H9 (cell line): ENCODE results near the gene CCDC148. TPM values are rescaled to one million over a fixed set of nuclear protein-coding genes. Genes with fewer than 3 reads are reported as not detected.

ENCODE experiments used
- DNase-seq: peaks from one replicate; pipeline ENCODE4 v3.0.0-alpha.2; 2017
- H2AFZ ChIP-seq: one replicate; pipeline ENCODE4 v1.6.1; 2013; ENCODE audit warnings: mild to moderate bottlenecking, low read length, control low read depth, moderate library complexity
- H2AK5ac ChIP-seq: 2 replicates; pipeline ENCODE4 v1.6.1; 2013; ENCODE audit warnings: low read length, control low read depth, mixed read lengths; ENCODE audit not compliant: insufficient read length
- H2BK120ac ChIP-seq: one replicate; pipeline ENCODE4 v1.6.1; 2013; ENCODE audit warnings: low read depth, mild to moderate bottlenecking, low read length, control low read depth, inconsistent platforms; ENCODE audit not compliant: poor library complexity, severe bottlenecking
- H2BK12ac ChIP-seq: 2 replicates; pipeline ENCODE4 v1.6.1; 2013; ENCODE audit warnings: low read length, control low read depth, mixed read lengths, low read depth; ENCODE audit not compliant: insufficient read length
- H2BK15ac ChIP-seq: 2 replicates; pipeline ENCODE4 v1.6.1; 2013; ENCODE audit warnings: low read depth, low read length, control low read depth
- H2BK20ac ChIP-seq: one replicate; pipeline ENCODE4 v1.6.1; 2013; ENCODE audit warnings: low read depth, mild to moderate bottlenecking, low read length, control low read depth, inconsistent platforms; ENCODE audit not compliant: poor library complexity, severe bottlenecking
- H2BK5ac ChIP-seq: 2 replicates; pipeline ENCODE4 v1.6.1; 2013; ENCODE audit warnings: low read length, control low read depth, mixed read lengths; ENCODE audit not compliant: insufficient read length
- H3K14ac ChIP-seq: 2 replicates; pipeline ENCODE4 v1.6.1; 2013; ENCODE audit warnings: low read length, control low read depth; ENCODE audit not compliant: insufficient read depth
- H3K18ac ChIP-seq: 2 replicates; pipeline ENCODE4 v1.6.1; 2013; ENCODE audit warnings: low read depth, mild to moderate bottlenecking, mixed read lengths, low read length, control low read depth; ENCODE audit not compliant: insufficient read length
- H3K23ac ChIP-seq: 2 replicates; pipeline ENCODE4 v1.6.1; 2013; ENCODE audit warnings: low read length, control low read depth, mixed read lengths, low read depth; ENCODE audit not compliant: insufficient read length
- H3K23me2 ChIP-seq: 2 replicates; pipeline ENCODE4 v1.6.1; 2013; ENCODE audit warnings: low read depth, mild to moderate bottlenecking, mixed read lengths, low read length, control low read depth; ENCODE audit not compliant: insufficient read length, poor library complexity, severe bottlenecking
- H3K27ac ChIP-seq: 2 replicates; pipeline ENCODE4 v1.5.1; 2013; ENCODE audit warnings: low read length, control low read depth, mixed read lengths, low read depth; ENCODE audit not compliant: insufficient read length
- H3K27me3 ChIP-seq: 2 replicates; pipeline ENCODE4 v1.6.1; 2013; ENCODE audit warnings: low read length, control low read depth, inconsistent platforms; ENCODE audit not compliant: insufficient read depth
- H3K4ac ChIP-seq: 2 replicates; pipeline ENCODE4 v1.6.1; 2013; ENCODE audit warnings: low read depth, mild to moderate bottlenecking, control low read depth, inconsistent platforms, low read length, moderate library complexity
- H3K4me1 ChIP-seq: 2 replicates; pipeline ENCODE4 v1.6.1; 2013; ENCODE audit warnings: low read length, control low read depth, inconsistent platforms; ENCODE audit not compliant: insufficient read depth
- H3K4me2 ChIP-seq: 2 replicates; pipeline ENCODE4 v1.6.1; 2013; ENCODE audit warnings: low read length, control low read depth, mixed read lengths; ENCODE audit not compliant: insufficient read length, insufficient read depth
- H3K56ac ChIP-seq: 2 replicates; pipeline ENCODE4 v1.6.1; 2013; ENCODE audit warnings: low read depth, mild to moderate bottlenecking, mixed read lengths, low read length, control low read depth; ENCODE audit not compliant: insufficient read length
- H3K79me1 ChIP-seq: 2 replicates; pipeline ENCODE4 v1.6.1; 2013; ENCODE audit warnings: low read depth, mild to moderate bottlenecking, moderate library complexity, low read length, control low read depth, inconsistent platforms; ENCODE audit not compliant: insufficient read depth, poor library complexity, severe bottlenecking
- H3K79me2 ChIP-seq: 2 replicates; pipeline ENCODE4 v1.6.1; 2013; ENCODE audit warnings: low read length, control low read depth, inconsistent platforms; ENCODE audit not compliant: insufficient read depth
- H3K9ac ChIP-seq: 2 replicates; pipeline ENCODE4 v1.6.1; 2013; ENCODE audit warnings: low read length, control low read depth, mixed read lengths; ENCODE audit not compliant: insufficient read length; ENCODE audit errors: extremely low read depth
- H3K9me3 ChIP-seq: one replicate; pipeline ENCODE4 v1.6.1; 2013; ENCODE audit warnings: low read depth, low read length, inconsistent platforms; ENCODE audit not compliant: control insufficient read depth
- H3T11ph ChIP-seq: one replicate; pipeline ENCODE4 v1.6.1; 2013; ENCODE audit warnings: mild to moderate bottlenecking, low read length, control low read depth, inconsistent platforms
- H4K20me1 ChIP-seq: one replicate; pipeline ENCODE4 v1.6.1; 2013; ENCODE audit not compliant: control insufficient read depth, insufficient read length, insufficient read depth
- H4K5ac ChIP-seq: 2 replicates; pipeline ENCODE4 v1.6.1; 2013; ENCODE audit warnings: low read depth, mild to moderate bottlenecking, mixed read lengths, low read length, control low read depth; ENCODE audit not compliant: insufficient read length
- H4K8ac ChIP-seq: replicated peaks from 2 replicates; pipeline ENCODE4 v1.6.1; 2013; ENCODE audit warnings: low read length, control low read depth, mixed read lengths, low read depth; ENCODE audit not compliant: insufficient read length
- H4K91ac ChIP-seq: 2 replicates; pipeline ENCODE4 v1.6.1; 2013; ENCODE audit warnings: low read depth, mild to moderate bottlenecking, moderate library complexity, mixed read lengths, low read length, control low read depth; ENCODE audit not compliant: insufficient read length
- H3K27ac Mint-ChIP-seq, 3 experiments: 2 replicates in 2 of 3; 3 replicates in 1 of 3; pipeline ENCODE4 v1.8.0; 2020 to 2021; ENCODE audit warnings: mixed read lengths in 3 of 3, mild to moderate bottlenecking in 1 of 3, moderate library complexity in 1 of 3
- H3K27me3 Mint-ChIP-seq: 2 replicates; pipeline ENCODE4 v1.8.0; 2021; ENCODE audit warnings: low read depth, mild to moderate bottlenecking, moderate library complexity, mixed read lengths
- H3K36me3 Mint-ChIP-seq, 3 experiments: 2 replicates in 2 of 3; 3 replicates in 1 of 3; pipeline ENCODE4 v1.8.0; 2020 to 2021; ENCODE audit warnings: low read depth in 3 of 3, mixed read lengths in 3 of 3; ENCODE audit not compliant: insufficient read depth in 1 of 3
- H3K4me1 Mint-ChIP-seq, 2 experiments: 2 replicates each; pipeline ENCODE4 v1.8.0; 2020; ENCODE audit warnings: mixed read lengths in 2 of 2
- H3K4me3 Mint-ChIP-seq, 2 experiments: 2 replicates in 1 of 2; 3 replicates in 1 of 2; pipeline ENCODE4 v1.8.0; 2020 to 2021; ENCODE audit warnings: mild to moderate bottlenecking in 2 of 2, mixed read lengths in 2 of 2, moderate library complexity in 1 of 2
- H3K9me3 Mint-ChIP-seq, 2 experiments: 2 replicates in 1 of 2; 3 replicates in 1 of 2; pipeline ENCODE4 v1.8.0; 2020; ENCODE audit warnings: mild to moderate bottlenecking in 2 of 2, mixed read lengths in 2 of 2, moderate library complexity in 1 of 2
- WGBS: extraction: QIAGEN DNeasy Blood & Tissue Kit; methylation state at CpG from one replicate; pipeline ENCODE4 v1.1.7; 2013; ENCODE audit warnings: missing lambda C conversion rate, low lambda C conversion rate, mixed read lengths; ENCODE audit not compliant: insufficient read length; ENCODE audit errors: extremely low coverage; 5-methylcytosine and 5-hydroxymethylcytosine counted together
- total RNA-seq: library from RNA; stranded (reverse); gene quantifications from 2 replicates; pipeline ENCODE4 v1.2.1, GENCODE V29; 2021
- TF ChIP-seq, protein P1 (sequence below): fragments of 200-600 bp; sonication (generic); conservative IDR thresholded peaks from 3 replicates; pipeline ENCODE4 v1.8.0; 2021; ENCODE audit warnings: antibody characterized with exemption, mild to moderate bottlenecking

Gene CCDC148
- total RNA-seq, 1 experiment from 2014 or later, result 1.5 TPM

DNA sequence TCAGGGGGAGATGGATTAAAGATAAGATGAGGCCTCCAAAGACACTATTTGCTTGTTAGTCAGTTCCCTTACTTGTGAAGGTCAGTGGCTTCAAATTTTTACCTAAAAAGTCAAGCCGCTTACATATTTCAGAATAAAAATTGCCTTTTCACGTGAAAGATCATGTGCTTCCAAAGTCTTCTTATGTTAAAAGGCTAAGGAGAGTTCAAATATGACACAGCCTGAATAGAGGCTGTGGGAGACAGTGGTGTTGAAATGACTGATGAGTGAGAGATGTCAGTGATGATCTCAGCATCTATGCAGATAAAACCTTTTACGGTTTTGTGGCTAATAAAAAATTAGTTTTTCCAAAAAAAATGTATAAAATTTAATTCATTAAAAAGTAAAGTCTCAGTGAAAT is 314.4 kb downstream of the CCDC148 start:
- H3K4me3 Mint-ChIP-seq, result no peak overlapping the region
- no peak overlapping the region for H2BK15ac ChIP-seq
- no peaks in the 10 kb centered on the region for H3K4me1 ChIP-seq
- no peak overlapping the region for H3K18ac ChIP-seq
- H2BK12ac ChIP-seq, result no peak overlapping the region
- no peaks in the 10 kb centered on the region for H3K27me3 ChIP-seq
- H3T11ph ChIP-seq, result no peak overlapping the region
- no CpG with 5 or more reads among the region's 3 CpGs for WGBS
- H3K27me3 Mint-ChIP-seq, result no peaks in the 10 kb centered on the region
- no peak overlapping the region for H3K23ac ChIP-seq
- no peaks in the 10 kb centered on the region; a peak in 1 of 7 replicates for H3K36me3 Mint-ChIP-seq
- no peaks in the 10 kb centered on the region for H3K79me1 ChIP-seq
- no peaks in the 10 kb centered on the region for H3K9me3 ChIP-seq
- no peak overlapping the region for H2AFZ ChIP-seq
- no peak overlapping the region for H3K27ac Mint-ChIP-seq
- TF ChIP-seq, protein P1, sequence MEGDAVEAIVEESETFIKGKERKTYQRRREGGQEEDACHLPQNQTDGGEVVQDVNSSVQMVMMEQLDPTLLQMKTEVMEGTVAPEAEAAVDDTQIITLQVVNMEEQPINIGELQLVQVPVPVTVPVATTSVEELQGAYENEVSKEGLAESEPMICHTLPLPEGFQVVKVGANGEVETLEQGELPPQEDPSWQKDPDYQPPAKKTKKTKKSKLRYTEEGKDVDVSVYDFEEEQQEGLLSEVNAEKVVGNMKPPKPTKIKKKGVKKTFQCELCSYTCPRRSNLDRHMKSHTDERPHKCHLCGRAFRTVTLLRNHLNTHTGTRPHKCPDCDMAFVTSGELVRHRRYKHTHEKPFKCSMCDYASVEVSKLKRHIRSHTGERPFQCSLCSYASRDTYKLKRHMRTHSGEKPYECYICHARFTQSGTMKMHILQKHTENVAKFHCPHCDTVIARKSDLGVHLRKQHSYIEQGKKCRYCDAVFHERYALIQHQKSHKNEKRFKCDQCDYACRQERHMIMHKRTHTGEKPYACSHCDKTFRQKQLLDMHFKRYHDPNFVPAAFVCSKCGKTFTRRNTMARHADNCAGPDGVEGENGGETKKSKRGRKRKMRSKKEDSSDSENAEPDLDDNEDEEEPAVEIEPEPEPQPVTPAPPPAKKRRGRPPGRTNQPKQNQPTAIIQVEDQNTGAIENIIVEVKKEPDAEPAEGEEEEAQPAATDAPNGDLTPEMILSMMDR, result no peak
- peaks cover 0 to 3% of the 10 kb centered on the region in 2 experiments; a peak in 2 of 5 replicates for H3K9me3 Mint-ChIP-seq
- H4K8ac ChIP-seq, result no peak overlapping the region
- H3K9ac ChIP-seq, result no peak overlapping the region
- H4K91ac ChIP-seq, result no peak overlapping the region
- no peak overlapping the region for H4K5ac ChIP-seq
- peaks cover 9 to 11% of the 10 kb centered on the region in 2 experiments for H3K4me1 Mint-ChIP-seq
- no peak overlapping the region for H2BK20ac ChIP-seq
- no peak overlapping the region for H3K27ac ChIP-seq
- no peak overlapping the region for H2BK5ac ChIP-seq
- no peak overlapping the region for H2BK120ac ChIP-seq
- no peaks in the 10 kb centered on the region for H3K23me2 ChIP-seq
- H3K14ac ChIP-seq, result no peak overlapping the region
- H3K79me2 ChIP-seq, result no peaks in the 10 kb centered on the region
- no peak overlapping the region for H3K56ac ChIP-seq
- DNase-seq, result no peak
- H3K4me2 ChIP-seq, result no peak overlapping the region
- H3K4ac ChIP-seq, result no peak overlapping the region
- H4K20me1 ChIP-seq, result no peaks in the 10 kb centered on the region
- H2AK5ac ChIP-seq, result no peak overlapping the region
